ENCODE data around the gene RCL1. TPM values are rescaled to one million over a fixed set of nuclear protein-coding genes. Genes with fewer than 3 reads are reported as not detected.

The RCL1 gene
- total RNA-seq, 1 experiment from 2014 or later = 27.0 TPM

- H3K36me3 ChIP-seq = peaks cover 8% of the 10 kb centered on the region
- no peak overlapping the region for H3K27ac ChIP-seq
- no peaks in the 10 kb centered on the region for H3K27me3 ChIP-seq
- DNase-seq = peak in 1 of 2 experiments; percentile 48
- 0 out of 2 replicates have a peak, but pooled peaks cover 4% of the 10 kb centered on the region for H3K4me1 ChIP-seq
- H3K4me3 ChIP-seq = no peak overlapping the region
- no peaks in the 10 kb centered on the region for H3K9me3 ChIP-seq (replicated peaks)
These were observed 44.8 kb downstream of the RCL1 start for GRCh38 chr9:4837261-4838188.

GRCh38 chr9:4838189-4838546, 45.4 kb downstream of the RCL1 start:
- no peak overlapping the region for H3K27ac ChIP-seq
- 0 out of 2 replicates have a peak, but pooled peaks cover 4% of the 10 kb centered on the region for H3K4me1 ChIP-seq
- H3K9me3 ChIP-seq (replicated peaks) = no peaks in the 10 kb centered on the region
- H3K27me3 ChIP-seq = no peaks in the 10 kb centered on the region
- peak in 1 of 2 experiments; percentile 37 for DNase-seq
- peaks cover 8% of the 10 kb centered on the region for H3K36me3 ChIP-seq
- no peak overlapping the region for H3K4me3 ChIP-seq

GRCh38 chr9:4839470-4839912, 46.7 kb downstream of the RCL1 start:
- H3K9me3 ChIP-seq (replicated peaks) = no peaks in the 10 kb centered on the region
- DNase-seq = no peak
- H3K36me3 ChIP-seq = peaks cover 4% of the 10 kb centered on the region

GRCh38 chr9:4840018-4840417, 47.3 kb downstream of the RCL1 start:
- Histone ChIP-seq H3K27ac (no peak overlapping the region), H3K36me3 (peaks cover 9% of the 10 kb centered on the region), H3K4me1 (0 out of 2 replicates have a peak, but pooled peaks cover 4% of the 10 kb centered on the region), H3K4me3 (no peak overlapping the region), H3K27me3 (no peaks in the 10 kb centered on the region), H3K9me3 (replicated peaks) (no peaks in the 10 kb centered on the region)
- no peak for DNase-seq

More at GRCh38 chr9:4839470-4839912, 46.7 kb downstream of the RCL1 start:
- Histone ChIP-seq H3K4me3 (no peak overlapping the region), H3K27me3 (no peaks in the 10 kb centered on the region), H3K27ac (no peak overlapping the region), H3K4me1 (0 out of 2 replicates have a peak, but pooled peaks cover 4% of the 10 kb centered on the region)

GRCh38 chr9:4842213-4842612, 49.5 kb downstream of the RCL1 start:
- Histone ChIP-seq H3K27me3 (no peaks in the 10 kb centered on the region), H3K4me1 (0 out of 2 replicates have a peak, but pooled peaks cover 4% of the 10 kb centered on the region), H3K4me3 (no peak overlapping the region), H3K9me3 (replicated peaks) (no peaks in the 10 kb centered on the region), H3K36me3 (peaks cover 11% of the 10 kb centered on the region), H3K27ac (no peak overlapping the region)
- DNase-seq = no peak

GRCh38 chr9:4842734-4843133, 50.0 kb downstream of the RCL1 start:
- H3K36me3 ChIP-seq = peaks cover 11% of the 10 kb centered on the region
- DNase-seq = no peak

GRCh38 chr9:4844056-4844838, 51.5 kb downstream of the RCL1 start:
- Histone ChIP-seq H3K4me1 (no peaks in the 10 kb centered on the region), H3K4me3 (no peak overlapping the region), H3K27me3 (no peaks in the 10 kb centered on the region), H3K27ac (no peak overlapping the region), H3K9me3 (replicated peaks) (no peaks in the 10 kb centered on the region), H3K36me3 (peaks cover 11% of the 10 kb centered on the region)
- DNase-seq = no peak

More at GRCh38 chr9:4842734-4843133, 50.0 kb downstream of the RCL1 start:
- no peak overlapping the region for H3K4me3 ChIP-seq
- no peaks in the 10 kb centered on the region for H3K9me3 ChIP-seq (replicated peaks)
- H3K27me3 ChIP-seq = no peaks in the 10 kb centered on the region
- no peak overlapping the region for H3K27ac ChIP-seq
- H3K4me1 ChIP-seq = 0 out of 2 replicates have a peak, but pooled peaks cover under 1% of the 10 kb centered on the region

- H3K4me3 ChIP-seq = no peak overlapping the region
- H3K36me3 ChIP-seq = peaks cover 15% of the 10 kb centered on the region; the same call in 1 of the 2 replicates
- H3K27ac ChIP-seq = no peak overlapping the region
- DNase-seq = no peak
- no peaks in the 10 kb centered on the region for H3K9me3 ChIP-seq (replicated peaks)
- no peaks in the 10 kb centered on the region for H3K27me3 ChIP-seq
- 0 out of 2 replicates have a peak, but pooled peaks cover 2% of the 10 kb centered on the region for H3K4me1 ChIP-seq
These were observed 56.6 kb downstream of the RCL1 start for GRCh38 chr9:4849369-4849768.

GRCh38 chr9:4850603-4851310, 58.0 kb downstream of the RCL1 start:
- Histone ChIP-seq H3K9me3 (replicated peaks) (no peaks in the 10 kb centered on the region), H3K36me3 (peaks cover 7% of the 10 kb centered on the region; the same call in 1 of the 2 replicates), H3K27me3 (no peaks in the 10 kb centered on the region), H3K4me3 (no peak overlapping the region), H3K4me1 (0 out of 2 replicates have a peak, but pooled peaks cover 2% of the 10 kb centered on the region), H3K27ac (no peak overlapping the region)
- no peak for DNase-seq

GRCh38 chr9:4852419-4852818, 59.7 kb downstream of the RCL1 start:
- Histone ChIP-seq H3K4me1 (0 out of 2 replicates have a peak, but pooled peaks cover 2% of the 10 kb centered on the region), H3K9me3 (replicated peaks) (no peaks in the 10 kb centered on the region), H3K4me3 (no peak overlapping the region), H3K27me3 (no peaks in the 10 kb centered on the region), H3K36me3 (peaks cover 7% of the 10 kb centered on the region; the same call in 1 of the 2 replicates), H3K27ac (no peak overlapping the region)
- DNase-seq = no peak

- Histone ChIP-seq H3K9me3 (replicated peaks) (no peaks in the 10 kb centered on the region), H3K27me3 (no peaks in the 10 kb centered on the region), H3K4me1 (0 out of 2 replicates have a peak, but pooled peaks cover 2% of the 10 kb centered on the region), H3K4me3 (no peak overlapping the region), H3K36me3 (peaks cover 10% of the 10 kb centered on the region; the same call in 1 of the 2 replicates), H3K27ac (no peak overlapping the region)
- no peak for DNase-seq
These were observed 61.5 kb downstream of the RCL1 start for GRCh38 chr9:4854265-4854590.

GRCh38 chr9:4855841-4856240, 63.1 kb downstream of the RCL1 start:
- H3K4me3 ChIP-seq = no peak overlapping the region
- H3K27ac ChIP-seq = no peak overlapping the region
- H3K27me3 ChIP-seq = no peaks in the 10 kb centered on the region
- H3K9me3 ChIP-seq (replicated peaks) = no peaks in the 10 kb centered on the region
- H3K4me1 ChIP-seq = no peaks in the 10 kb centered on the region
- peaks cover 15% of the 10 kb centered on the region; the same call in 1 of the 2 replicates for H3K36me3 ChIP-seq
- DNase-seq = no peak

- Histone ChIP-seq H3K27me3 (no peaks in the 10 kb centered on the region), H3K4me3 (no peak overlapping the region), H3K36me3 (peaks cover 16% of the 10 kb centered on the region; the same call in 1 of the 2 replicates), H3K4me1 (no peaks in the 10 kb centered on the region), H3K9me3 (replicated peaks) (no peaks in the 10 kb centered on the region), H3K27ac (no peak overlapping the region)
- DNase-seq = no peak
These were observed 64.5 kb downstream of the RCL1 start for GRCh38 chr9:4857163-4857810.

GRCh38 chr9:4859035-4859434, 66.3 kb downstream of the RCL1 start:
- no peak overlapping the region for H3K27ac ChIP-seq
- H3K4me3 ChIP-seq = no peak overlapping the region
- no peaks in the 10 kb centered on the region for H3K4me1 ChIP-seq
- DNase-seq = no peak
- H3K27me3 ChIP-seq = no peaks in the 10 kb centered on the region
- H3K36me3 ChIP-seq = peaks cover 12% of the 10 kb centered on the region; the same call in 1 of the 2 replicates
- H3K9me3 ChIP-seq (replicated peaks) = no peaks in the 10 kb centered on the region

Data from SJCRH30 (cell line).